Caki2 (cell line): ENCODE data around the gene SGTB. TPM values are rescaled to one million over a fixed set of nuclear protein-coding genes. Genes with fewer than 3 reads are reported as not detected.
"Not testable (repeated sequence)": the region's sequence is repeated elsewhere in the genome, so short reads cannot be mapped to it uniquely, and the experiment has no call there.

ENCODE experiments used
- DNase-seq: peaks from one replicate; pipeline ENCODE4 v3.0.0-alpha.2; 2015; ENCODE audit warnings: low read depth
- in situ Hi-C: cut with HindIII; loops from 2 replicates; pipeline ENCODE4 v1.10.0; 2016; ENCODE audit warnings: low sequenced_read_pairs, low pct_unique_long_range_greater_than_20kb, mixed read lengths
- total RNA-seq: library from RNA; depleted of rRNA; stranded (reverse); fragments of >200 nt; shearing (Covaris generic); gene quantifications from 2 replicates; pipeline ENCODE4 v1.2.3, GENCODE V29; 2014; ENCODE audit warnings: low replicate concordance; rRNA removed

Gene SGTB
- total RNA-seq, 1 experiment from 2014 or later: 9.8 TPM

- in situ Hi-C loops: no loop called here
- DNase-seq: no peak
Measured at GRCh38 chr5:65623482-65623881, 98.4 kb downstream of the SGTB start.

- in situ Hi-C loops, DNase-seq: not testable (repeated sequence)
Measured at GRCh38 chr5:65621961-65622360, 99.9 kb downstream of the SGTB start.

- in situ Hi-C loops: no loop called here
- no peak for DNase-seq
Measured at GRCh38 chr5:65620021-65620420, 101.9 kb downstream of the SGTB start.

Other genes starting within 250 kb of the SGTB start
- not detected in 2 replicates for gene ADAMTS6, start 240.2 kb downstream of the SGTB start, total RNA-seq
- gene CENPK, start 158.9 kb downstream of the SGTB start, total RNA-seq: 31.8 and 34.5 TPM in 2 replicates
- 9.3 and 16.5 TPM in 2 replicates for gene PPWD1, start 158.8 kb downstream of the SGTB start, total RNA-seq
- gene TRIM23, start 97.8 kb downstream of the SGTB start, total RNA-seq: 3.9 and 9.7 TPM in 2 replicates
- gene SHLD3, start 97.1 kb downstream of the SGTB start, total RNA-seq: 0.51 and 0.52 TPM in 2 replicates
- 22.2 and 32.8 TPM in 2 replicates for gene TRAPPC13, start 97.1 kb downstream of the SGTB start, total RNA-seq
- 51.3 and 61.0 TPM in 2 replicates for gene NLN, start 96 bp upstream of the SGTB start, total RNA-seq
- gene ERBIN, start 204.5 kb upstream of the SGTB start, total RNA-seq: 13.4 and 24.2 TPM in 2 replicates